IMR-90 (cell line): ENCODE data around the gene CA6.

ENCODE experiments used
- BHLHE40 ChIP-seq: fragments of 150-350 bp; IDR thresholded peaks from 2 replicates; pipeline ENCODE4 v1.6.1; 2016; ENCODE audit warnings: mild to moderate bottlenecking, low read depth, low read length
- CEBPB ChIP-seq: IDR thresholded peaks from 2 replicates; pipeline ENCODE4 v1.6.1; 2012; ENCODE audit warnings: low read depth, low read length, improper control_type of control experiment
- CHD1 ChIP-seq: IDR thresholded peaks from 2 replicates; pipeline ENCODE4 v1.6.1; 2012; ENCODE audit warnings: low read depth, low read length, improper control_type of control experiment
- CTCF ChIP-seq: conservative IDR thresholded peaks from 2 replicates; pipeline ENCODE4 v1.5.1; 2012; ENCODE audit warnings: mild to moderate bottlenecking, low read depth, low read length, improper control_type of control experiment
- ELK1 ChIP-seq: fragments of 150-350 bp; IDR thresholded peaks from 2 replicates; pipeline ENCODE4 v1.6.1; 2016; ENCODE audit warnings: low read depth, mild to moderate bottlenecking, low read length, moderate library complexity, borderline replicate concordance
- MAFK ChIP-seq: IDR thresholded peaks from 2 replicates; pipeline ENCODE4 v1.6.1; 2012; ENCODE audit warnings: low read depth, low read length, improper control_type of control experiment
- MAZ ChIP-seq: IDR thresholded peaks from 2 replicates; pipeline ENCODE4 v1.6.1; 2012; ENCODE audit warnings: low read depth, mild to moderate bottlenecking, low read length, improper control_type of control experiment, moderate library complexity, borderline replicate concordance
- MXI1 ChIP-seq: IDR thresholded peaks from 2 replicates; pipeline ENCODE4 v1.6.1; 2012; ENCODE audit warnings: low read depth, mild to moderate bottlenecking, low read length, moderate library complexity, borderline replicate concordance
- POLR2A ChIP-seq: IDR thresholded peaks from 2 replicates; pipeline ENCODE4 v1.6.1; 2012; ENCODE audit warnings: mild to moderate bottlenecking, low read depth, low read length
- RAD21 ChIP-seq: IDR thresholded peaks from 2 replicates; pipeline ENCODE4 v1.6.1; 2012; ENCODE audit warnings: low read length, improper control_type of control experiment
- RFX5 ChIP-seq: IDR thresholded peaks from 2 replicates; pipeline ENCODE4 v1.8.0; 2012; ENCODE audit warnings: low read depth, mild to moderate bottlenecking, low read length, moderate library complexity
- SMC3 ChIP-seq: fragments of 150-350 bp; IDR thresholded peaks from 2 replicates; pipeline ENCODE4 v1.6.1; 2016; ENCODE audit warnings: low read depth, mild to moderate bottlenecking, antibody characterized with exemption, low read length, moderate library complexity
- USF2 ChIP-seq: fragments of 150-350 bp; IDR thresholded peaks from 2 replicates; pipeline ENCODE4 v1.6.1; 2017; ENCODE audit warnings: mild to moderate bottlenecking, antibody characterized with exemption, low read length, low read depth

GRCh38 chr1:8965121-8965820 is 19.6 kb downstream of the CA6 start:
- TF ChIP-seq CTCF (no peak), CEBPB (peak; percentile 42), POLR2A (no peak), MXI1 (no peak), USF2 (no peak), RFX5 (no peak), MAFK (no peak), ELK1 (no peak), SMC3 (no peak), MAZ (no peak), RAD21 (no peak), CHD1 (no peak), BHLHE40 (no peak)
